WTC11 (cell line): ENCODE measurements around the gene KHDC4. TPM values are rescaled to one million over a fixed set of nuclear protein-coding genes. Genes with fewer than 3 reads are reported as not detected.

Source experiments
- ATAC-seq: fragments of 200-7000 bp; cut with Tn5 transposase; 2 replicates; pipeline ENCODE4 v1.10.0; 2021; ENCODE audit warnings: mild to moderate bottlenecking, moderate library complexity
- CTCF ChIA-PET: fragments of 300-600 bp; sonication (Branson Sonifier 250); formaldehyde crosslinking; loops from one replicate; lab custom pipeline; 2021; ENCODE audit warnings: antibody characterized with exemption; lab: Charles Lee
- POLR2A ChIA-PET: fragments of 350-600 bp; sonication (Branson Sonifier 250); formaldehyde crosslinking; loops from one replicate; lab custom pipeline; 2021; ENCODE audit warnings: antibody characterized with exemption; lab: Charles Lee
- DNase-seq: peaks from one replicate; pipeline ENCODE4 v3.0.0; 2021; ENCODE audit warnings: low spot score
- H3K27ac Mint-ChIP-seq: 2 replicates; pipeline ENCODE4 v1.8.0; 2021; ENCODE audit warnings: mixed read lengths
- H3K27me3 Mint-ChIP-seq: 2 replicates; pipeline ENCODE4 v1.8.0; 2021; ENCODE audit warnings: low read depth, mild to moderate bottlenecking, moderate library complexity, mixed read lengths
- H3K36me3 Mint-ChIP-seq: 2 replicates; pipeline ENCODE4 v1.8.0; 2021; ENCODE audit warnings: mixed read lengths
- H3K4me1 Mint-ChIP-seq: 2 replicates; pipeline ENCODE4 v1.8.0; 2022; ENCODE audit warnings: mixed read lengths
- H3K4me3 Mint-ChIP-seq: 2 replicates; pipeline ENCODE4 v1.8.0; 2021; ENCODE audit warnings: mild to moderate bottlenecking, moderate library complexity, mixed read lengths
- H3K9me3 Mint-ChIP-seq: 2 replicates; pipeline ENCODE4 v1.8.0; 2021; ENCODE audit warnings: mixed read lengths
- CREM ChIP-seq: sonication (generic); formaldehyde crosslinking; IDR thresholded peaks from 2 replicates; pipeline ENCODE4 v1.8.1; 2022; ENCODE audit warnings: mild to moderate bottlenecking, missing genetic modification reagents, moderate library complexity
- CTCF ChIP-seq: fragments of 200-600 bp; IDR thresholded peaks from 2 replicates; pipeline ENCODE4 v1.8.0; 2022; ENCODE audit warnings: antibody characterized with exemption
- EMX1 ChIP-seq: fragments of 250-450 bp; sonication (Bioruptor Pico); IDR thresholded peaks from 2 replicates; pipeline ENCODE4 v1.8.0; 2021; ENCODE audit warnings: mild to moderate bottlenecking
- ESRRA ChIP-seq: sonication (generic); formaldehyde crosslinking; IDR thresholded peaks from 2 replicates; pipeline ENCODE4 v1.8.1; 2022; ENCODE audit warnings: mild to moderate bottlenecking, missing genetic modification reagents, borderline replicate concordance
- FOXK1 ChIP-seq: sonication (generic); formaldehyde crosslinking; IDR thresholded peaks from 2 replicates; pipeline ENCODE4 v1.8.0; 2022; ENCODE audit warnings: mild to moderate bottlenecking, moderate library complexity, missing genetic modification reagents
- IRF2 ChIP-seq: sonication (generic); formaldehyde crosslinking; IDR thresholded peaks from 2 replicates; pipeline ENCODE4 v1.8.0; 2022; ENCODE audit warnings: low read depth, missing genetic modification reagents, borderline replicate concordance
- NFE2L1 ChIP-seq: sonication (generic); formaldehyde crosslinking; IDR thresholded peaks from 2 replicates; pipeline ENCODE4 v1.8.1; 2023; ENCODE audit warnings: missing genetic modification reagents
- NR1H2 ChIP-seq: sonication (generic); formaldehyde crosslinking; IDR thresholded peaks from 2 replicates; pipeline ENCODE4 v1.9.0; 2021; ENCODE audit warnings: mild to moderate bottlenecking, moderate library complexity, missing genetic modification reagents
- PRDM15 ChIP-seq: sonication (generic); formaldehyde crosslinking; IDR thresholded peaks from 2 replicates; pipeline ENCODE4 v1.8.0; 2022; ENCODE audit warnings: missing genetic modification reagents
- RELA ChIP-seq: sonication (generic); formaldehyde crosslinking; IDR thresholded peaks from 2 replicates; pipeline ENCODE4 v1.8.1; 2022; ENCODE audit warnings: missing genetic modification reagents, mild to moderate bottlenecking, borderline replicate concordance
- RORB ChIP-seq: fragments of 250-450 bp; sonication (Bioruptor Pico); IDR thresholded peaks from 2 replicates; pipeline ENCODE4 v1.9.0; 2021; ENCODE audit warnings: mild to moderate bottlenecking
- SOX15 ChIP-seq: fragments of 250-450 bp; sonication (Bioruptor Pico); IDR thresholded peaks from 2 replicates; pipeline ENCODE4 v1.9.0; 2021; ENCODE audit warnings: mild to moderate bottlenecking
- USF1 ChIP-seq: sonication (generic); formaldehyde crosslinking; IDR thresholded peaks from 2 replicates; pipeline ENCODE4 v1.8.0; 2022; ENCODE audit warnings: mild to moderate bottlenecking, missing genetic modification reagents
- ZNF121 ChIP-seq: sonication (generic); formaldehyde crosslinking; IDR thresholded peaks from 2 replicates; pipeline ENCODE4 v1.8.0; 2023; ENCODE audit warnings: missing genetic modification reagents
- ZNF138 ChIP-seq: sonication (generic); formaldehyde crosslinking; conservative IDR thresholded peaks from 2 replicates; pipeline ENCODE4 v1.8.1; 2022; ENCODE audit warnings: mild to moderate bottlenecking, moderate library complexity, missing genetic modification reagents
- ZNF219 ChIP-seq: sonication (generic); formaldehyde crosslinking; IDR thresholded peaks from 2 replicates; pipeline ENCODE4 v1.8.0; 2023; ENCODE audit warnings: missing genetic modification reagents, mild to moderate bottlenecking, borderline replicate concordance
- ZNF396 ChIP-seq: fragments of 250-450 bp; sonication (Bioruptor Pico); IDR thresholded peaks from 2 replicates; pipeline ENCODE4 v1.8.0; 2021; ENCODE audit warnings: mild to moderate bottlenecking, moderate library complexity, borderline replicate concordance
- ZNF425 ChIP-seq: fragments of 250-450 bp; sonication (Bioruptor Pico); conservative IDR thresholded peaks from 2 replicates; pipeline ENCODE4 v1.9.0; 2021; ENCODE audit warnings: mild to moderate bottlenecking
- total RNA-seq: library from RNA; stranded (reverse); gene quantifications from 3 replicates; pipeline ENCODE4 v1.2.3, GENCODE V29; 2021
- TF ChIP-seq, protein P1 (sequence below): sonication (generic); formaldehyde crosslinking; IDR thresholded peaks from 2 replicates; pipeline ENCODE4 v1.8.0; 2022; ENCODE audit warnings: mild to moderate bottlenecking, missing genetic modification reagents

The KHDC4 gene
- total RNA-seq, 1 experiment from 2014 or later, result 64.4 TPM

GRCh38 chr1:155960081-155960745, 26.0 kb upstream of the KHDC4 start:
- POLR2A ChIA-PET, result interaction anchor here (0.6 to 0.7 kb wide), 2 partner anchors 18 to 181 kb away, joined by 4 to 6 read pairs; no protein-coding TSS in a partner anchor
- DNase-seq (no peak), ATAC-seq (no peak)
- Mint-ChIP-seq H3K4me3 (no peak overlapping the region), H3K4me1 (no peaks in the 10 kb centered on the region), H3K27me3 (no peaks in the 10 kb centered on the region), H3K36me3 (peaks cover 63% of the 10 kb centered on the region), H3K9me3 (no peaks in the 10 kb centered on the region), H3K27ac (peak overlapping the region; percentile 23; the same call in 1 of the 2 replicates)
- TF ChIP-seq, protein P1, sequence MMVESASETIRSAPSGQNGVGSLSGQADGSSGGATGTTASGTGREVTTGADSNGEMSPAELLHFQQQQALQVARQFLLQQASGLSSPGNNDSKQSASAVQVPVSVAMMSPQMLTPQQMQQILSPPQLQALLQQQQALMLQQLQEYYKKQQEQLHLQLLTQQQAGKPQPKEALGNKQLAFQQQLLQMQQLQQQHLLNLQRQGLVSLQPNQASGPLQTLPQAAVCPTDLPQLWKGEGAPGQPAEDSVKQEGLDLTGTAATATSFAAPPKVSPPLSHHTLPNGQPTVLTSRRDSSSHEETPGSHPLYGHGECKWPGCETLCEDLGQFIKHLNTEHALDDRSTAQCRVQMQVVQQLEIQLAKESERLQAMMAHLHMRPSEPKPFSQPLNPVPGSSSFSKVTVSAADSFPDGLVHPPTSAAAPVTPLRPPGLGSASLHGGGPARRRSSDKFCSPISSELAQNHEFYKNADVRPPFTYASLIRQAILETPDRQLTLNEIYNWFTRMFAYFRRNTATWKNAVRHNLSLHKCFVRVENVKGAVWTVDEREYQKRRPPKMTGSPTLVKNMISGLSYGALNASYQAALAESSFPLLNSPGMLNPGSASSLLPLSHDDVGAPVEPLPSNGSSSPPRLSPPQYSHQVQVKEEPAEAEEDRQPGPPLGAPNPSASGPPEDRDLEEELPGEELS (CRISPR knock-in tag), result no peak
- no peak for TF ChIP-seq NFE2L1 (CRISPR knock-in tag)
- TF ChIP-seq CTCF, result no peak
- no peak for TF ChIP-seq ZNF425 (CRISPR knock-in tag)
- no peak for TF ChIP-seq CREM (CRISPR knock-in tag)
- TF ChIP-seq RELA (CRISPR knock-in tag), result no peak
- no peak for TF ChIP-seq ZNF121 (CRISPR knock-in tag)
- TF ChIP-seq ZNF219 (CRISPR knock-in tag), result no peak
- TF ChIP-seq SOX15, result no peak
- TF ChIP-seq NR1H2 (CRISPR knock-in tag), result no peak
- TF ChIP-seq ZNF396 (CRISPR knock-in tag), result no peak
- TF ChIP-seq ESRRA (CRISPR knock-in tag), result no peak
- no peak for TF ChIP-seq IRF2
- TF ChIP-seq FOXK1, result no peak
- TF ChIP-seq EMX1 (CRISPR knock-in tag), result no peak
- no peak for TF ChIP-seq RORB (CRISPR knock-in tag)
- TF ChIP-seq USF1 (CRISPR knock-in tag), result no peak
- CTCF ChIA-PET, result interaction anchor here (1.0 kb wide), 1 partner anchor 18 kb away, joined by 3 read pairs; the partner anchor contains the start of gene ARHGEF2

DNA sequence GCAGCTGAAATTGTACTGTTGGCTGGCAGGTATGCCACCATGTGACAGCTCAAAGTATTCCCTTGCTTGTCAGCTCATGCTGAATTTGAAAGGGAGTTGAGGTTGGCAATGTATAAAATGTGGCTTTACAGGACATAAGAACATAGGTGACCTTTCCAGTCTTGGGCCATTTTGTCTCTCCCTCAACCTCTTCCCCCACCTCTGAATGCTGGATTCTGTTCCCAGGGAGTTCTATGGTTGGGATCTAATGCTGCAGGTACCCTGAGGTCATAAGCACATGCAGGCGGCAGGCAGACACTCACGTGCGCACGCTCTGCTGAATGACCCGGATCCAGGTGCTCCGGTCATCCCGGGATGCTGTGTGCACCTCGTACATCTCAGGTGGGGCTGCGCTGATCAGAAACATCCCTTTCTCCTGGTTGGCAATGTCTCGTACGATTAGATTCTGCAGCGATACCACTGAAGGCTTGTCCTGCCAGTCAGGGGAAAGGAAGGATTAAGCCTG, 23.2 kb upstream of the KHDC4 start:
- no peaks in the 10 kb centered on the region for H3K27me3 Mint-ChIP-seq
- no peak overlapping the region for H3K4me3 Mint-ChIP-seq
- CTCF ChIA-PET, result interaction anchor here (1.1 to 1.5 kb wide), 2 partner anchors 32 kb away, joined by 5 read pairs; no protein-coding TSS in a partner anchor
- TF ChIP-seq PRDM15 (CRISPR knock-in tag) (peak; percentile 72), ZNF138 (CRISPR knock-in tag) (no peak)
- TF ChIP-seq, all 79 proteins: peak for 1
- no peak for DNase-seq
- H3K27ac Mint-ChIP-seq, result no peak overlapping the region
- no peak for ATAC-seq
- POLR2A ChIA-PET, result no interaction called here
- peaks cover 64% of the 10 kb centered on the region for H3K36me3 Mint-ChIP-seq
- no peaks in the 10 kb centered on the region for H3K4me1 Mint-ChIP-seq
- H3K9me3 Mint-ChIP-seq, result no peaks in the 10 kb centered on the region
